Hepatocyte (in vitro differentiated cells): Measurements from ENCODE around the gene SH3GL3. TPM values are rescaled to one million over a fixed set of nuclear protein-coding genes. Genes with fewer than 3 reads are reported as not detected.

ENCODE experiments used
- DNase-seq: peaks from one replicate; pipeline ENCODE4 v3.0.0-alpha.2; 2016; ENCODE audit warnings: low spot score
- H2AFZ ChIP-seq: fragments of 200-600 bp; sonication (generic); 2 replicates; pipeline ENCODE4 v1.6.0; 2016; ENCODE audit warnings: antibody characterized with exemption, mild to moderate bottlenecking
- H3K27ac ChIP-seq: fragments of 200-600 bp; sonication (generic); 2 replicates; pipeline ENCODE4 v1.5.1; 2016; ENCODE audit warnings: mild to moderate bottlenecking
- H3K27me3 ChIP-seq: fragments of 200-600 bp; sonication (generic); 2 replicates; pipeline ENCODE4 v1.6.1; 2016
- H3K36me3 ChIP-seq: fragments of 200-600 bp; sonication (generic); replicated peaks from 2 replicates; pipeline ENCODE4 v1.5.1; 2016; ENCODE audit warnings: low read depth; ENCODE audit not compliant: insufficient read depth
- H3K4me1 ChIP-seq: fragments of 200-600 bp; sonication (generic); 2 replicates; pipeline ENCODE4 v1.5.1; 2016; ENCODE audit warnings: mild to moderate bottlenecking, moderate library complexity; ENCODE audit not compliant: insufficient read depth
- H3K4me2 ChIP-seq: fragments of 200-600 bp; sonication (generic); 2 replicates; pipeline ENCODE4 v1.6.0; 2016
- H3K4me3 ChIP-seq: fragments of 200-600 bp; sonication (generic); 2 replicates; pipeline ENCODE4 v1.5.1; 2016; ENCODE audit warnings: mild to moderate bottlenecking
- H3K79me2 ChIP-seq: fragments of 200-600 bp; sonication (generic); 2 replicates; pipeline ENCODE4 v1.6.0; 2017; ENCODE audit warnings: mild to moderate bottlenecking
- H3K9me2 ChIP-seq: fragments of 200-600 bp; sonication (generic); replicated peaks from 2 replicates; pipeline ENCODE4 v1.6.0; 2017; ENCODE audit warnings: mild to moderate bottlenecking; ENCODE audit not compliant: insufficient read depth
- H3K9me3 ChIP-seq: fragments of 200-600 bp; sonication (generic); 2 replicates; pipeline ENCODE4 v1.5.1; 2016; ENCODE audit warnings: low read depth, mild to moderate bottlenecking
- H4K20me1 ChIP-seq: fragments of 200-600 bp; sonication (generic); 2 replicates; pipeline ENCODE4 v1.6.0; 2016; ENCODE audit warnings: mild to moderate bottlenecking; ENCODE audit not compliant: insufficient read depth, poor library complexity, severe bottlenecking
- EZH2 ChIP-seq: fragments of 200-600 bp; sonication (generic); IDR thresholded peaks from 2 replicates; pipeline ENCODE4 v1.6.1; 2016; ENCODE audit warnings: antibody characterized with exemption, mild to moderate bottlenecking, borderline replicate concordance
- EZH2phosphoT487 ChIP-seq: fragments of 200-600 bp; sonication (generic); IDR thresholded peaks from one replicate; pipeline ENCODE4 v1.6.1; 2018; ENCODE audit warnings: antibody characterized with exemption, mild to moderate bottlenecking, low read depth, moderate library complexity; ENCODE audit not compliant: unreplicated experiment, severe bottlenecking
- WGBS: methylation state at CpG from one replicate; pipeline ENCODE4 v1.1.6; 2016; ENCODE audit warnings: low lambda C conversion rate; ENCODE audit errors: missing lambda C conversion rate; 5-methylcytosine and 5-hydroxymethylcytosine counted together
- polyA plus RNA-seq: library from polyadenylated mRNA; unstranded; fragments of >200 nt; fragmentation: Nextera tagmentation; extraction: Ambion mirVana; gene quantifications from 2 replicates; pipeline ENCODE4 v1.2.1, GENCODE V29; 2016
- total RNA-seq: library from RNA; depleted of rRNA; stranded (reverse); fragments of >200 nt; gene quantifications from 2 replicates; pipeline ENCODE4 v1.2.3, GENCODE V29; 2014
- TF ChIP-seq, protein P1 (sequence below): fragments of 200-600 bp; sonication (generic); IDR thresholded peaks from 2 replicates; pipeline ENCODE4 v1.5.1; 2016; ENCODE audit warnings: antibody characterized with exemption, mild to moderate bottlenecking; ENCODE audit not compliant: poor library complexity

Gene SH3GL3
- total and polyA plus RNA-seq, 2 experiments from 2014 or later, result 11.1 to 13.9 TPM

- Histone ChIP-seq H4K20me1 (no peaks in the 10 kb centered on the region), H3K4me3 (no peak overlapping the region), H3K4me1 (no peaks in the 10 kb centered on the region), H3K27ac (no peak overlapping the region), H3K79me2 (no peaks in the 10 kb centered on the region), H3K9me2 (no peaks in the 10 kb centered on the region), H3K4me2 (no peak overlapping the region), H3K9me3 (no peaks in the 10 kb centered on the region), H3K27me3 (no peaks in the 10 kb centered on the region), H2AFZ (no peak overlapping the region), H3K36me3 (no peaks in the 10 kb centered on the region)
- TF ChIP-seq EZH2, result no peak
- TF ChIP-seq EZH2phosphoT487, result no peak
- TF ChIP-seq, protein P1, sequence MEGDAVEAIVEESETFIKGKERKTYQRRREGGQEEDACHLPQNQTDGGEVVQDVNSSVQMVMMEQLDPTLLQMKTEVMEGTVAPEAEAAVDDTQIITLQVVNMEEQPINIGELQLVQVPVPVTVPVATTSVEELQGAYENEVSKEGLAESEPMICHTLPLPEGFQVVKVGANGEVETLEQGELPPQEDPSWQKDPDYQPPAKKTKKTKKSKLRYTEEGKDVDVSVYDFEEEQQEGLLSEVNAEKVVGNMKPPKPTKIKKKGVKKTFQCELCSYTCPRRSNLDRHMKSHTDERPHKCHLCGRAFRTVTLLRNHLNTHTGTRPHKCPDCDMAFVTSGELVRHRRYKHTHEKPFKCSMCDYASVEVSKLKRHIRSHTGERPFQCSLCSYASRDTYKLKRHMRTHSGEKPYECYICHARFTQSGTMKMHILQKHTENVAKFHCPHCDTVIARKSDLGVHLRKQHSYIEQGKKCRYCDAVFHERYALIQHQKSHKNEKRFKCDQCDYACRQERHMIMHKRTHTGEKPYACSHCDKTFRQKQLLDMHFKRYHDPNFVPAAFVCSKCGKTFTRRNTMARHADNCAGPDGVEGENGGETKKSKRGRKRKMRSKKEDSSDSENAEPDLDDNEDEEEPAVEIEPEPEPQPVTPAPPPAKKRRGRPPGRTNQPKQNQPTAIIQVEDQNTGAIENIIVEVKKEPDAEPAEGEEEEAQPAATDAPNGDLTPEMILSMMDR, result no peak
- no peak for DNase-seq
- 83% methylated on average over 2 of the region's 2 CpGs for WGBS
Measured at GRCh38 chr15:83631534-83631933, 184.4 kb downstream of the SH3GL3 start.

DNA sequence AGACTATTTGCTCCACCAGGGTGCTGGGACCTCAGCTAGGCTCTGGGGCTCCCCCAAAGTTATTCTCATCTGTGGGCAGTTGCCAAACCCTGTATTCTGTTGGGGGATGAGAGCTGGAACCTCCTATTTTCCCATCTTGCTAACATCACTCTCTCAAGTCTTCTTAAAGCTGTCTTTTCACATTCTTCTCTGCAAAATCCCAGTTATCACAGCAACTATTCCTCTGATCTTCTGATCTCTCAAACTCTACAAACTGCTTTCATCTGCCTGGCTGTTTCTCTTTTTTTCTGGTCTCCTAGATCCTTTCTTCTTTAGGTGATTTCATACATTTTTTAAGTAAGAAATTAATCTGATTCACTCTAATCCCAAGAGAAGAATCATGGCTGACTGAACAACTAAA lies 196.1 kb downstream of the SH3GL3 start:
- Histone ChIP-seq H3K4me1 (no peaks in the 10 kb centered on the region), H3K27me3 (peaks cover 5% of the 10 kb centered on the region), H3K4me2 (no peak overlapping the region), H3K9me3 (no peaks in the 10 kb centered on the region), H2AFZ (no peak overlapping the region), H3K36me3 (no peaks in the 10 kb centered on the region), H4K20me1 (no peaks in the 10 kb centered on the region), H3K4me3 (no peak overlapping the region), H3K9me2 (no peaks in the 10 kb centered on the region), H3K79me2 (no peaks in the 10 kb centered on the region), H3K27ac (no peak overlapping the region)
- no peak for TF ChIP-seq EZH2
- TF ChIP-seq, protein P1, result no peak
- TF ChIP-seq EZH2phosphoT487, result no peak
- DNase-seq, result no peak

DNA sequence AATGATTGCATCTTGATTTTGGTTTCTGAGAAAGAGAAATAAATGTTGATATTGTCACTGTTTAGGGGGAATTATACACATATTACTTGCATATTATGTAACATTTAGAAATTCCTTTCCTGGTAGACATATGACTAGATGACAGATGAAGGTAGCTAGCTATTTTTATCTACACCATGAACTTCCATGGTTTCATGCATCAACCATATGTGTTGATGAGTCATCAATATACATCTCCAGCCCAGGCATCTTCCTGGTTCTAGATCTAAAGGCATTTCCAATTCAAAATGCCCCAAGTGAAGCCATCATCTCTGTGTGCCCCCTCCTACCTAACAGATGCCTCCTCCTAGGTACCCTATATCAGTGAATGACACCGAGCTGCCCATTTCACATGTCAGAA lies 197.3 kb downstream of the SH3GL3 start:
- H4K20me1 ChIP-seq, result no peaks in the 10 kb centered on the region
- TF ChIP-seq EZH2phosphoT487 (no peak), EZH2 (no peak)
- TF ChIP-seq, protein P1, result no peak
- no peak overlapping the region for H3K4me3 ChIP-seq
- WGBS, result 83% methylated on average over 1 of the region's 1 CpG
- no peak overlapping the region for H3K4me2 ChIP-seq
- no peak for DNase-seq
- no peak overlapping the region for H2AFZ ChIP-seq
- H3K9me2 ChIP-seq, result no peaks in the 10 kb centered on the region
- H3K27me3 ChIP-seq, result peaks cover 11% of the 10 kb centered on the region
- no peak overlapping the region for H3K27ac ChIP-seq
- H3K9me3 ChIP-seq, result no peaks in the 10 kb centered on the region
- no peaks in the 10 kb centered on the region for H3K79me2 ChIP-seq
- no peaks in the 10 kb centered on the region for H3K36me3 ChIP-seq
- H3K4me1 ChIP-seq, result no peaks in the 10 kb centered on the region

DNA sequence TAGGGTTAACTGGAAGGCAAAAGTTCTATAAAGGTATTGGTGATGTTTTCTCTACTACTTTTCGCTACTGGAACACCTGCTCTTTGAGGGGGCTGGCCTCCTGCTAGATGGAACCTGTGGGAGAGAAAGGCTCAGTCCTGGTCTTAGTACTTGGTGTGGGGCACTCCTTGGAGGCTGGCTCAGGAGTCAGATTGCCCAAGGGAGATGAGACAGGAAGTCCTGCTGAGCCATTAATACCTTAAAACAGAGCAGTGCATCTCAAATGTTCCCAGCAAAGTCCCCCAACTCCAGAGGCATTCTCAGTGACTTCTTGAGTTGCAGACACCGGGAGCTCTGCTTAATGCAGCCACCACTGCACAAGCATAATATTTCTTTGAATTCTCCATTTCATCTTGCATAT lies 203.7 kb downstream of the SH3GL3 start:
- no peak for DNase-seq
- H3K27ac ChIP-seq, result no peak overlapping the region
- no peaks in the 10 kb centered on the region for H3K9me3 ChIP-seq
- H3K9me2 ChIP-seq, result no peaks in the 10 kb centered on the region
- no peaks in the 10 kb centered on the region for H3K79me2 ChIP-seq
- TF ChIP-seq EZH2phosphoT487, result no peak
- no peak for TF ChIP-seq EZH2
- TF ChIP-seq, protein P1, result no peak
- no peaks in the 10 kb centered on the region for H4K20me1 ChIP-seq
- H2AFZ ChIP-seq, result no peak overlapping the region
- peaks cover 43% of the 10 kb centered on the region for H3K27me3 ChIP-seq
- WGBS, result 82% methylated on average over 2 of the region's 2 CpGs
- no peaks in the 10 kb centered on the region for H3K36me3 ChIP-seq
- peaks cover 6% of the 10 kb centered on the region for H3K4me1 ChIP-seq
- H3K4me2 ChIP-seq, result no peak overlapping the region
- H3K4me3 ChIP-seq, result no peak overlapping the region
